PC-9 (cell line): Measurements from ENCODE around the gene PSMD1. TPM values are rescaled to one million over a fixed set of nuclear protein-coding genes. Genes with fewer than 3 reads are reported as not detected.

ENCODE experiments used
- BruUV-seq: library from RNA; stranded (reverse); fragments of 400-500 nt; replicated peaks from 2 replicates; lab custom pipeline; 2021; lab: Mats Ljungman, UMichigan
- CTCF ChIA-PET: fragments of 300-600 bp; sonication (Branson Sonifier 250); formaldehyde crosslinking; loops from one replicate; lab custom pipeline; 2022; ENCODE audit warnings: antibody characterized with exemption; lab: Charles Lee
- POLR2A ChIA-PET: fragments of 300-600 bp; sonication (Branson Sonifier 250); formaldehyde crosslinking; loops from one replicate; lab custom pipeline; 2022; ENCODE audit warnings: antibody characterized with exemption; ENCODE audit not compliant: unreplicated experiment; lab: Charles Lee
- DNase-seq, 2 experiments: peaks; one replicate each; pipeline versions ENCODE4 v3.0.0 to v3.0.0-alpha.2; 2015 to 2022; ENCODE audit warnings: mixed read lengths in 1 of 2
- H2AFZ ChIP-seq: fragments of 200-600 bp; sonication (generic); 2 replicates; pipeline ENCODE4 v1.8.1; 2017; ENCODE audit warnings: antibody characterized with exemption
- H3F3A ChIP-seq: fragments of 200-600 bp; sonication (generic); 2 replicates; pipeline ENCODE4 v1.8.1; 2017; ENCODE audit warnings: antibody characterized with exemption, mild to moderate bottlenecking, low read depth; ENCODE audit not compliant: insufficient read depth
- H3K27ac ChIP-seq: fragments of 200-600 bp; sonication (generic); 2 replicates; pipeline ENCODE4 v1.6.1; 2016; ENCODE audit warnings: mixed run types
- H3K27me3 ChIP-seq: fragments of 200-600 bp; sonication (generic); 2 replicates; pipeline ENCODE4 v1.6.1; 2016; ENCODE audit warnings: low read depth, mixed run types; ENCODE audit not compliant: insufficient read depth
- H3K36me3 ChIP-seq: fragments of 200-600 bp; sonication (generic); 2 replicates; pipeline ENCODE4 v1.6.1; 2016; ENCODE audit warnings: low read depth, mixed run types
- H3K4me1 ChIP-seq: fragments of 200-600 bp; sonication (generic); replicated peaks from 2 replicates; pipeline ENCODE4 v1.6.1; 2016; ENCODE audit warnings: mixed run types; ENCODE audit not compliant: insufficient read depth
- H3K4me2 ChIP-seq: fragments of 200-600 bp; sonication (generic); 2 replicates; pipeline ENCODE4 v1.6.1; 2017; ENCODE audit warnings: mixed run types
- H3K4me3 ChIP-seq: fragments of 200-600 bp; sonication (generic); 2 replicates; pipeline ENCODE4 v1.6.1; 2016; ENCODE audit warnings: mixed run types
- H3K79me2 ChIP-seq: fragments of 200-600 bp; sonication (generic); 2 replicates; pipeline ENCODE4 v1.6.1; 2017; ENCODE audit warnings: low read depth, mixed run types
- H3K9me2 ChIP-seq: fragments of 200-600 bp; sonication (generic); 2 replicates; pipeline ENCODE4 v1.8.1; 2017; ENCODE audit warnings: mild to moderate bottlenecking; ENCODE audit not compliant: insufficient read depth
- H3K9me3 ChIP-seq: fragments of 200-600 bp; sonication (generic); 2 replicates; pipeline ENCODE4 v1.8.1; 2016; ENCODE audit warnings: low read depth; ENCODE audit not compliant: insufficient read depth
- H4K20me1 ChIP-seq: fragments of 200-600 bp; sonication (generic); 2 replicates; pipeline ENCODE4 v1.8.1; 2017; ENCODE audit not compliant: insufficient read depth
- EZH2 ChIP-seq: fragments of 200-600 bp; sonication (generic); IDR thresholded peaks from 2 replicates; pipeline ENCODE4 v1.8.0; 2017; ENCODE audit warnings: antibody characterized with exemption, low read depth
- intact Hi-C: fragments of 100-400 bp; cut with micrococcal nuclease; formaldehyde crosslinking; loops from one replicate; pipeline ENCODE4 v1.10.0; 2022; ENCODE audit not compliant: unreplicated experiment
- total RNA-seq: library from RNA; stranded (reverse); gene quantifications from 2 replicates; pipeline ENCODE4 v1.2.3, GENCODE V29; 2021
- TF ChIP-seq, protein P1 (sequence below): fragments of 200-600 bp; sonication (generic); conservative IDR thresholded peaks from 2 replicates; pipeline ENCODE4 v1.6.1; 2017; ENCODE audit warnings: mixed run types, antibody characterized with exemption, mild to moderate bottlenecking, moderate library complexity

Gene PSMD1
- total RNA-seq, 1 experiment from 2014 or later = 119 TPM

DNA sequence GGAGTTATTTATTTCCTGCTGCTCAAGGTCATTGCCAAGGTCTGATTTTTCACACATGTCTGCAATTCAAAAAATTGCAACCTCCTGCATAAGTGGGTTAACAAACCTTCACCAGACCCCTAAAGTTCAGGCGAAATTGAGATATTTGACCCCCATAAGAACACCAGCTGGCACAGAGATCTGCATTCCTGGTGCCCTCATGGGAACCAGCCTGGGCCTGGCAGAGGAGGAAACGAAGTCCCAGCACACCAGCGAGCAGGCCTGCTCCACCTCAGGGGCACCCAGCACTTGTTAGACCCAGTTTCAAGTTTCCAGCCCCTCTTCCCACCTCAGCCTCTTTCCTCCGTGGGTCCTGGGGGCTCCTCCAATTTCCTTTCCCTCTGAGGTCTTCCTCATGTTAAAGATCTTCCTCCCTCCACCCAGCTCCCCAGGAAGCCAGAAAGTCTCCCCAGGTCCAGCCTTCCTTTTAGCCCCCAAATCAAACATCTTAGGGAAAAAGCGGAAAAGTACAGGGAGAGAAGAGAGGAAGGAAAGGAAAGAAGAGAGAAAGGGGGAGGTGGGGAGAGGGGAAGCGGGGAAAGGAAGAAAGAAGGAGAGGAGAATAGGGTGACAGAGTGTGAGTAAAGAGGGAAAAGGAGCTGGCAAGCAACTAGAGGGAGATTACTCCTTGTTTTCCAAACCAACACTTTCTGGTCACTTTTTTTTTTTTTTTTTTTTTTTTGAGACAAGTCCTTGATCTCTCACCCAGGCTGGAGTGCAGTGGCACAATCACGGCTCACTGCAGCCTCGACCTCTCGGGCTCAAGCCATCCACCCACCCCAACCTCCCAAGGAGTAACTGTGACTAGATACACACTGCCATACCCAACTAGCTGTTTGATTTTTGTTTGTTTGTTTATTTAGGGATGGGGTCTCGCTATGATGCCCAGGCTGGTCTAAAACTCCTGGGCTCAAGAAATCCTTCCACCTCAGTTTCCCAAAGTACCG is 23.2 kb upstream of the PSMD1 start:
- CTCF ChIA-PET = no interaction called here
- TF ChIP-seq, protein P1, sequence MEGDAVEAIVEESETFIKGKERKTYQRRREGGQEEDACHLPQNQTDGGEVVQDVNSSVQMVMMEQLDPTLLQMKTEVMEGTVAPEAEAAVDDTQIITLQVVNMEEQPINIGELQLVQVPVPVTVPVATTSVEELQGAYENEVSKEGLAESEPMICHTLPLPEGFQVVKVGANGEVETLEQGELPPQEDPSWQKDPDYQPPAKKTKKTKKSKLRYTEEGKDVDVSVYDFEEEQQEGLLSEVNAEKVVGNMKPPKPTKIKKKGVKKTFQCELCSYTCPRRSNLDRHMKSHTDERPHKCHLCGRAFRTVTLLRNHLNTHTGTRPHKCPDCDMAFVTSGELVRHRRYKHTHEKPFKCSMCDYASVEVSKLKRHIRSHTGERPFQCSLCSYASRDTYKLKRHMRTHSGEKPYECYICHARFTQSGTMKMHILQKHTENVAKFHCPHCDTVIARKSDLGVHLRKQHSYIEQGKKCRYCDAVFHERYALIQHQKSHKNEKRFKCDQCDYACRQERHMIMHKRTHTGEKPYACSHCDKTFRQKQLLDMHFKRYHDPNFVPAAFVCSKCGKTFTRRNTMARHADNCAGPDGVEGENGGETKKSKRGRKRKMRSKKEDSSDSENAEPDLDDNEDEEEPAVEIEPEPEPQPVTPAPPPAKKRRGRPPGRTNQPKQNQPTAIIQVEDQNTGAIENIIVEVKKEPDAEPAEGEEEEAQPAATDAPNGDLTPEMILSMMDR = no peak
- TF ChIP-seq EZH2 = no peak
- H3K27ac ChIP-seq = no peak overlapping the region
- no peaks in the 10 kb centered on the region for H4K20me1 ChIP-seq
- POLR2A ChIA-PET = no interaction called here
- H3K4me2 ChIP-seq = no peak overlapping the region
- no peaks in the 10 kb centered on the region for H3K9me3 ChIP-seq
- no peak for DNase-seq
- H3K79me2 ChIP-seq = no peaks in the 10 kb centered on the region
- H3K4me3 ChIP-seq = no peak overlapping the region
- H3K36me3 ChIP-seq = no peaks in the 10 kb centered on the region
- no TSS peak for BruUV-seq
- no peaks in the 10 kb centered on the region for H3K4me1 ChIP-seq
- H3F3A ChIP-seq = no peaks in the 10 kb centered on the region
- no peaks in the 10 kb centered on the region for H3K9me2 ChIP-seq
- peaks cover 9% of the 10 kb centered on the region; the same call in 1 of the 2 replicates for H3K27me3 ChIP-seq
- H2AFZ ChIP-seq = no peak overlapping the region
- intact Hi-C loops = no loop called here

DNA sequence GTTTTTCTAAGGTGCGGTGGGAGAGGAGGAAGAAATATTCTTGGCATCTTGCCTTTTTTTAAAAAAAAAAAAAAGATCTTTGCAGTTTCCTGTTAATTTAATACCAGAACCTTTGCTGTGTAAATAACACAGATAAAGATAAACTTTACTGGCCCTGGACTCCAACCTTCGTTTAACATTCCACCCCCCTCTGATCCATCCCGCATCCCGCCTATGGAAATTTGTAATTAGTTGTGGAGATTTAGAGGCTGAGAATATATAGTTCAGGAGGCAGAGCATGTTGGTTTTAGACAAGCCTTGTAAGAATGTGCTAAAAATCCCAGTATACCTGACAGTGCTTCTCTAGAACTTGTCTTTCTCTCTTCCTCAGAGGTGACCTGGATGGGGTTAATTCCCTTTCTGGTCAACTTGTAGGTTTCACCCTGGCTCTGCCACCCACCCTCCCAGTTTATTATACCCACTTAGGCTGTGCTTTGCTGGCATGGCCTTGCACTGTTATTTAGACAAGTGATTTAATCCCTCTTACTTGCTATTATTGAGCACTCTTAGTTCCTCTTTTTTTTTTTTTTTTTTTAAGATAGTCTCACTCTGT is 22.3 kb upstream of the PSMD1 start:
- TF ChIP-seq EZH2 = no peak
- TF ChIP-seq, protein P1 = no peak
- Histone ChIP-seq H3K9me3 (no peaks in the 10 kb centered on the region), H3K4me2 (no peak overlapping the region), H3K27ac (no peak overlapping the region), H3K4me3 (no peak overlapping the region), H3K4me1 (no peaks in the 10 kb centered on the region), H3K9me2 (no peaks in the 10 kb centered on the region), H3K79me2 (no peaks in the 10 kb centered on the region), H3F3A (no peaks in the 10 kb centered on the region), H4K20me1 (no peaks in the 10 kb centered on the region), H3K36me3 (no peaks in the 10 kb centered on the region), H2AFZ (no peak overlapping the region), H3K27me3 (peaks cover 14% of the 10 kb centered on the region; the same call in 1 of the 2 replicates)
- POLR2A ChIA-PET = no interaction called here
- intact Hi-C loops = no loop called here
- DNase-seq = no peak
- BruUV-seq = no TSS peak
- CTCF ChIA-PET = no interaction called here

DNA sequence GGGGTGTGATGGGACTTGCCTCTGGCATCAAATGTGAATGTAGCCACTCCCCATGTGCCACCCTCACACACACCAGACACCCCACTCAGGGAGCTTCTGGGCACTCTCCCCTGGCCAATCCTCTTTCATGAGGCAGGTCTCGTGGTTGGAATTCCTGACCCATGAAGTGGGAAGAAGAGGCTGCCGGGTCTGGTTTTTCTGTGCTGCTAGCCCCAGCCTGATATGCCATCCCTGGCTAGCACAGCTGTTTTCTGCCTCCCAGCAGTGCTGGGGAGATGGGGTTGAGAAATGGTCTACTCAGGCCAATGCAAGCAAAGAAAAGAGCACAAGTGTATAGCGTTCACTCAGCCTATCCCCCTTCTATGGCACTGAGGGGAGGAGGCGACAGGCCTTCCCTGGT is 20.5 kb upstream of the PSMD1 start:
- TF ChIP-seq EZH2 = no peak
- TF ChIP-seq, protein P1 = no peak
- H3K9me3 ChIP-seq = no peaks in the 10 kb centered on the region
- no peaks in the 10 kb centered on the region for H3K36me3 ChIP-seq
- no peak overlapping the region for H3K4me3 ChIP-seq
- BruUV-seq = no TSS peak
- no peaks in the 10 kb centered on the region for H3K4me1 ChIP-seq
- H3K27ac ChIP-seq = no peak overlapping the region
- no peak overlapping the region for H2AFZ ChIP-seq
- no peaks in the 10 kb centered on the region for H4K20me1 ChIP-seq
- H3K9me2 ChIP-seq = no peaks in the 10 kb centered on the region
- ChIA-PET POLR2A (no interaction called here), CTCF (no interaction called here)
- DNase-seq = no peak
- peaks cover 14% of the 10 kb centered on the region; the same call in 1 of the 2 replicates for H3K27me3 ChIP-seq
- no peak overlapping the region for H3K4me2 ChIP-seq
- H3F3A ChIP-seq = no peaks in the 10 kb centered on the region
- intact Hi-C loops = no loop called here
- H3K79me2 ChIP-seq = no peaks in the 10 kb centered on the region
